GM12878 (cell line): ENCODE results near the gene GORASP1. TPM values are rescaled to one million over a fixed set of nuclear protein-coding genes. Genes with fewer than 3 reads are reported as not detected.

Source experiments
- ATAC-seq: fragments of 200-7000 bp; cut with Tn5 transposase; 3 replicates; pipeline ENCODE4 v1.9.1; 2020; ENCODE audit warnings: mild to moderate bottlenecking, moderate library complexity
- BruUV-seq: library from RNA; stranded (reverse); fragments of 400-500 nt; replicated peaks from 2 replicates; lab custom pipeline; 2021; lab: Mats Ljungman, UMichigan
- CTCF ChIA-PET: fragments of 300-600 bp; sonication (Branson Sonifier 250); formaldehyde crosslinking; extraction: SDS; loops from one replicate; lab custom pipeline; 2021; ENCODE audit warnings: inconsistent platforms; lab: Yijun Ruan, JAX
- POLR2A ChIA-PET: fragments of 350-600 bp; formaldehyde crosslinking; extraction: SDS; loops from one replicate; lab custom pipeline; 2021; ENCODE audit warnings: inconsistent platforms; lab: Charles Lee
- RAD21 ChIA-PET: fragments of 300-600 bp; sonication (Branson Sonifier 250); formaldehyde crosslinking; loops from one replicate; lab custom pipeline; 2023; ENCODE audit warnings: antibody characterized with exemption; ENCODE audit not compliant: unreplicated experiment; lab: Charles Lee
- SMC1A ChIA-PET: fragments of 300-600 bp; sonication (Branson Sonifier 250); formaldehyde crosslinking; loops from one replicate; lab custom pipeline; 2023; ENCODE audit not compliant: unreplicated experiment, uncharacterized antibody; lab: Charles Lee
- DNase-seq: peaks from one replicate; pipeline ENCODE4 v3.0.0-alpha.2; 2011; ENCODE audit warnings: low read depth, low spot score
- FAIRE-seq: peaks from 3 replicates; lab custom pipeline; 2011; peaks lifted over from hg19 to GRCh38; lab: Jason Lieb, UNC
- H2AFZ ChIP-seq: 2 replicates; pipeline ENCODE4 v1.6.0; 2011; ENCODE audit warnings: low read depth, low read length, control low read depth; ENCODE audit not compliant: control insufficient read depth
- H3K27ac ChIP-seq: 2 replicates; pipeline ENCODE4 v1.5.1; 2011; ENCODE audit warnings: control low read depth; ENCODE audit not compliant: control insufficient read depth, insufficient read depth
- H3K27me3 ChIP-seq, 2 experiments: replicated peaks in 1 of 2; 2 replicates each; pipeline versions ENCODE4 v1.6.0 to v1.6.1; 2011; ENCODE audit warnings: low read length in 1 of 2; ENCODE audit not compliant: control insufficient read depth in 2 of 2, insufficient read depth in 2 of 2
- H3K36me3 ChIP-seq, 2 experiments: 2 replicates each; pipeline ENCODE4 v1.5.1; 2011; ENCODE audit warnings: low read length in 1 of 2; ENCODE audit not compliant: control insufficient read depth in 2 of 2, insufficient read depth in 2 of 2
- H3K4me1 ChIP-seq: 2 replicates; pipeline ENCODE4 v1.6.1; 2011; ENCODE audit warnings: mild to moderate bottlenecking, low read length, moderate library complexity, mixed read lengths; ENCODE audit not compliant: control insufficient read depth, insufficient read depth
- H3K4me2 ChIP-seq: 2 replicates; pipeline ENCODE4 v1.6.0; 2011; ENCODE audit warnings: control low read depth; ENCODE audit not compliant: control insufficient read depth, insufficient read depth
- H3K4me3 ChIP-seq: fragments of 200-600 bp; sonication (generic); 2 replicates; pipeline ENCODE4 v1.5.1; 2016
- H3K79me2 ChIP-seq: 2 replicates; pipeline ENCODE4 v1.6.0; 2011; ENCODE audit warnings: low read length; ENCODE audit not compliant: control insufficient read depth, insufficient read depth
- H3K9ac ChIP-seq: 2 replicates; pipeline ENCODE4 v1.8.0; 2011; ENCODE audit warnings: low read length, control low read depth, mixed read lengths; ENCODE audit not compliant: control insufficient read depth, insufficient read depth
- H3K9me3 ChIP-seq: replicated peaks from 3 replicates; pipeline ENCODE4 v1.5.1; 2011; ENCODE audit warnings: mild to moderate bottlenecking, low read length; ENCODE audit not compliant: control insufficient read depth, insufficient read depth
- H4K20me1 ChIP-seq: 2 replicates; pipeline ENCODE4 v1.6.0; 2011; ENCODE audit not compliant: control insufficient read depth, insufficient read depth
- DPF2 ChIP-seq: fragments of 450-650 bp; IDR thresholded peaks from 2 replicates; pipeline ENCODE4 v1.6.1; 2017; ENCODE audit warnings: mild to moderate bottlenecking
- HCFC1 ChIP-seq: fragments of 150-350 bp; IDR thresholded peaks from 2 replicates; pipeline ENCODE4 v1.6.1; 2014; ENCODE audit warnings: low read length
- MEF2B ChIP-seq: fragments of 450-650 bp; IDR thresholded peaks from 2 replicates; pipeline ENCODE4 v1.6.1; 2018; ENCODE audit warnings: mild to moderate bottlenecking, moderate library complexity; ENCODE audit not compliant: partially characterized antibody, poor library complexity, severe bottlenecking
- MYC ChIP-seq: IDR thresholded peaks from 2 replicates; pipeline ENCODE4 v1.6.1; 2011; ENCODE audit warnings: mild to moderate bottlenecking, low read length, moderate library complexity, inconsistent platforms; ENCODE audit not compliant: insufficient read depth, insufficient replicate concordance, insufficient read length, severe bottlenecking
- POLR2A ChIP-seq: IDR thresholded peaks from 2 replicates; pipeline ENCODE4 v1.6.1; 2011; ENCODE audit warnings: low read depth, mild to moderate bottlenecking, low read length
- POLR2AphosphoS2 ChIP-seq: IDR thresholded peaks from 2 replicates; pipeline ENCODE4 v1.6.1; 2011; ENCODE audit warnings: low read depth, mild to moderate bottlenecking, low read length, improper control_type of control experiment, moderate library complexity
- POLR2AphosphoS5 ChIP-seq: IDR thresholded peaks from 2 replicates; pipeline ENCODE4 v1.6.1; 2011; ENCODE audit warnings: mild to moderate bottlenecking, low read length, inconsistent platforms
- POU2F2 ChIP-seq: IDR thresholded peaks from 3 replicates; pipeline ENCODE4 v1.6.1; 2011; ENCODE audit warnings: low read depth, mild to moderate bottlenecking, low read length, borderline replicate concordance
- SRF ChIP-seq, 2 experiments: IDR thresholded peaks; 2 replicates each; pipeline ENCODE4 v1.6.1; 2011; ENCODE audit warnings: low read depth in 2 of 2, low read length in 2 of 2, mild to moderate bottlenecking in 1 of 2, moderate library complexity in 1 of 2
- TCF7 ChIP-seq: IDR thresholded peaks from 2 replicates; pipeline ENCODE4 v1.6.1; 2014; ENCODE audit warnings: antibody characterized with exemption, borderline replicate concordance
- USF2 ChIP-seq: IDR thresholded peaks from 2 replicates; pipeline ENCODE4 v1.6.1; 2011; ENCODE audit warnings: low read depth, low read length, improper control_type of control experiment, borderline replicate concordance
- WGBS: methylation state at CpG from one replicate; pipeline ENCODE4 v1.1.6; 2016; ENCODE audit warnings: low lambda C conversion rate; ENCODE audit not compliant: insufficient replicate concordance, insufficient coverage; ENCODE audit errors: missing lambda C conversion rate; 5-methylcytosine and 5-hydroxymethylcytosine counted together
- in situ Hi-C: fragments of 300-500 bp; cut with MboI; formaldehyde crosslinking; loops from 9 replicates; pipeline ENCODE4 v1.14.3; 2018; ENCODE audit warnings: mixed read lengths
- intact Hi-C: fragments of 100-400 bp; cut with micrococcal nuclease; formaldehyde crosslinking; loops from one replicate; pipeline ENCODE4 v1.14.2; 2022; ENCODE audit not compliant: unreplicated experiment
- polyA plus RNA-seq, 11 experiments: library from polyadenylated mRNA; depleted of rRNA in 4 of 11; unstranded in 6 of 11; stranded (reverse) in 5 of 11; fragments of >200 nt; fragmentation: Nextera tagmentation in 4 of 11; fragmentation: Illumina TruSeq in 1 of 11; extraction: Ambion mirVana in 4 of 11; extraction: Trizol in 1 of 11; gene quantifications; 1 replicate in 1 of 11; 2 replicates in 10 of 11; pipeline versions ENCODE4 v1.2.1 to v1.2.3, GENCODE V29; 2011 to 2016; ENCODE audit warnings: inconsistent platforms in 2 of 11, missing spikeins in 2 of 11, low read depth in 1 of 11
- total RNA-seq, 4 experiments: library from RNA; depleted of rRNA in 3 of 4; stranded (reverse); fragments of >200 nt in 3 of 4; fragmentation: Illumina TruSeq in 1 of 4; extraction: Trizol in 1 of 4; gene quantifications; 2 replicates each; pipeline versions ENCODE4 v1.2.1 to v1.2.3, GENCODE V29; 2013 to 2021

GORASP1 gene
- total and polyA plus RNA-seq, 10 of the 15 experiments (the other 5 are each of a cell fraction or from before 2014, with no cell fraction given): 3.6 to 32.7 (median 23.2) TPM

GRCh38 chr3:39141171-39141995, 34.0 kb upstream of the GORASP1 start:
- DNase-seq (no peak), ATAC-seq (peak; percentile 39), FAIRE-seq (no peak)
- Histone ChIP-seq H3K27ac (no peak overlapping the region), H3K9ac (no peak overlapping the region), H3K4me3 (no peak overlapping the region), H4K20me1 (no peaks in the 10 kb centered on the region; the same call in 1 of the 2 replicates), H3K9me3 (no peaks in the 10 kb centered on the region), H3K79me2 (peaks cover 19% of the 10 kb centered on the region), H3K4me1 (peaks cover 5% of the 10 kb centered on the region), H3K36me3 (peaks cover 17 to 30% of the 10 kb centered on the region in 2 experiments), H3K27me3 (no peaks in the 10 kb centered on the region), H3K4me2 (no peak overlapping the region), H2AFZ (no peak overlapping the region)
- CTCF ChIA-PET: interaction anchor here (0.7 kb wide), 1 partner anchor 15 kb away, joined by 3 read pairs; no protein-coding TSS in a partner anchor
- POLR2A ChIA-PET: interaction anchor here (0.6 to 0.7 kb wide), 3 partner anchors 33 to 86 kb away, joined by 3 read pairs; no protein-coding TSS in a partner anchor
- RAD21 ChIA-PET: interaction anchor here (0.6 kb wide), 1 partner anchor 48 kb away, joined by 3 read pairs; no protein-coding TSS in a partner anchor
- intact Hi-C loops (no loop called here), in situ Hi-C loops (no loop called here)
- SMC1A ChIA-PET: interaction anchor here (1.1 kb wide), 1 partner anchor 20 kb away, joined by 3 read pairs; no protein-coding TSS in a partner anchor
- 54% methylated on average over 4 of the region's 4 CpGs for WGBS
- TF ChIP-seq SRF (IDR thresholded peaks at IDR 0.05; ENCODE audit: low read depth in 2 of 2, low read length in 2 of 2) (no peak), TCF7 (no peak), HCFC1 (no peak), POLR2AphosphoS2 (peak; percentile 78; the same call in 1 of the 2 replicates), POLR2A (peak; percentile 71), MEF2B (peak; percentile 51), POLR2AphosphoS5 (peak; percentile 73), POU2F2 (0 out of 3 replicates have a peak, but pooled peaks have one; percentile 11), MYC (no peak), DPF2 (0 out of 2 replicates have a peak, but pooled peaks have one; percentile 17), USF2 (no peak)
- no TSS peak for BruUV-seq
